ENCODE data around the gene VOPP1.

The VOPP1 gene

DNA sequence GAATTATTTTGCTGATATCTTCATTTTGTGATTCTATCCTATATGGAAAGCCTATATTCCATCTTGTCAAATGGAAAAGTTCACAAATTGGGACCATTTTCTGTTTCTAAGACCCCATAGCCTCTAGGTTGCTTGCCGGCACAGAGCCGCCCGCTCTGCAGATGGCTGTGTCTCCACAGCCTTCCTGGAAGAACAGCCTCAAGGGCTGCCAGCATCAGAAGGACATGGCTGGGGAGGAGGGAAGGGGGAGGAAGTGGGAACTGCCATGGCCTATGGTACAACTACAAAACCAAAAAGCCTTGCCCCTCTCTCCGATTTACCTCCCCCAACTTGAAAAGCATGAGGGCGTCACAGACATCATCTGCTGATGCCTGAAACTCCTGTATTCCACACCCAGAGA, 131.3 kb downstream of the VOPP1 start:
- no peak for DNase-seq (ENCODE audit: low read depth in 1 of 2, low spot score in 1 of 2)
- no peak for TF ChIP-seq JUND (IDR thresholded peaks at IDR 0.05; ENCODE audit: low read depth)
- in situ Hi-C loops (cut with HindIII; ENCODE audit: low pct_unique_long_range_greater_than_20kb, low sequenced_read_pairs), result no loop called here

DNA sequence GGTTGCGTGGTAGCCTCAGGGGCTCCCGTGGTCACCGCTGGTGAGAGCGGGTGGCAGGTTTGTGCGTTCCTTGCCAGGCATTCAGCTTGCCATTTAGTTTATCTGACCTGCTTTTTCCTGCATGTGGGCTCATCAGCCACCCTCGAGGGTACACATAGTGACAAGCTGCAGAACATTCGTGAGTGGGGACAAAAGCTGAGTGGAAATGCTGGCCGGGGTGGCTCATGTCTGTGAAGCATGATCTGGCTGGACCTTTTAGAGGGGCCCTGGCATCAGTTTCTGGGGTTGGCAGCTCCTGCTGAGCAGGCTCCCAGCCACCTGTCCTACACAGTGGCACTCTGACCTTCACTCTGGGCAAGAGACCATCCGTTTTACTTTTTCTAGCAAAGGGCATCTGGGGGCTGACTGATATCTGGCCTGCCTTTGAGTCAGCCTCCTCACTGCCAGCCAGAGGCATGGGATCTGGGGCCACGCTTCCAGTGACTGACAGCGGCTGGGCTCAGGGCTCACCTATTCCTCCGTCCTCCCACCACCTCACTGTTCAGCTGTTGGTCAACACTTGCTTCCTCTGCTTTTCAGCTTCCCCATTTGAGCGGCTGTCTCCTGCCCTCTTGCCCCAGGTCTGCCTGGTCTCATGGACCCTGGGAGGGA, 132.1 kb downstream of the VOPP1 start:
- no peak for TF ChIP-seq JUND (IDR thresholded peaks at IDR 0.05; ENCODE audit: low read depth)
- in situ Hi-C loops (cut with HindIII; ENCODE audit: low pct_unique_long_range_greater_than_20kb, low sequenced_read_pairs), result no loop called here
- no peak for DNase-seq (ENCODE audit: low read depth in 1 of 2, low spot score in 1 of 2)

DNA sequence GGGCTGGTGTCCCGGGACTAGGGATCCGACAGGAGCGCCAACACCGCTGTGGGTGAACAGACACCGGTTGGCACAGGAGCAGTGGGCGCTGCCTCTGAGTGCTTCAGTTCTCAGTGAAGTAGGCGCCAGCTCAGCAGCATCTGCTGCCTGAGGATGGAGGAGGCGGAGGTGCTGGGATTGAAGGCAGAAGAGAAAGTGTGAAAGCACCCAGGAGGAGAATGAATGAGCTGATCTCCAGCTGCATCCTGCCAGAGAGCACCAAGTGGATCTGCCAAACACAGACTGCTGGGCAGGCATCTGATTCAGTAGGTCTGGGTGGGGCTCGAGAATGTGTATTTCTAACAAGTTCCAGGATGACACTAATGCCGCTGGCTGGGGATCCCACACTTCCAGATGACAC, 132.7 kb downstream of the VOPP1 start:
- DNase-seq (ENCODE audit: low read depth in 1 of 2, low spot score in 1 of 2), result no peak
- in situ Hi-C loops (cut with HindIII; ENCODE audit: low pct_unique_long_range_greater_than_20kb, low sequenced_read_pairs), result no loop called here
- no peak for TF ChIP-seq JUND (IDR thresholded peaks at IDR 0.05; ENCODE audit: low read depth)

DNA sequence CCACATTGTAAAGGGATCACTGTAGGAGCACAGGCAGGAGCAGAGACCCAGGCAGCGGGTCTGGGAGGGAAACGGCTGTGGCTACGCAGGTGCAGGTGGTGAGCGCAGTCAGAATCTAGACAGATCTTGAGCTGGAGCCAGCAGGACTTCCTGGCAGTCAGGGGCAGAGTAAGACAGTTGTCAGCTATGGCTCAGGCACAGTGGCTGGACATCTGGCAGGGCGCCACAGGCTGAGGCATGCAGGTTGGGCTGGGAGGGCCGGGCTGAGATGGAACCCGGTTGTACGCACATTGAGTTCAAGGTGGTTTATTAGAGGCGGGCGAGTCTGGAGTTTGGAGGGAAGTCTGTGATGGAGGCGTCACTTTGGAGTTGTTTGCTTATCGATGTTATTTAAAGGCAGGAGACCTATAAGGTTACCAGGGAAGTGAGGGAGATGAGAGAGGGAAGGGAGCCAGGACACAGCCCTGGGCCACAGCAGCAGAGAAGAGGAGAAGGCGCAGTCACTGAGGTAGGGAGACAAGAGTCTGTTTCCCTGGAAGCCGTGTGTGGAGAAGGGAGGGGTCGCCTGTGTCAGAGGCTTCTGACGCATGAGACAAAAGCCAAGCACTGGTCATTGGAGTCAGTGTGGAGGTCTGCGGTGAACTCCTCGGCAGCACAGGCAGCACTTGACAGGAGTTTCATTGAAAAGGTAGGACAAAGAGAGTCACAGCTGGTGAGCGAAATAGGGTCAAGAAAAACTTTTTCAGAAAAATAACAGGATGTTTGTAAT, 133.4 kb downstream of the VOPP1 start:
- in situ Hi-C loops (cut with HindIII; ENCODE audit: low pct_unique_long_range_greater_than_20kb, low sequenced_read_pairs), result no loop called here
- DNase-seq (ENCODE audit: low read depth in 1 of 2, low spot score in 1 of 2), result no peak
- TF ChIP-seq JUND (IDR thresholded peaks at IDR 0.05; ENCODE audit: low read depth), result no peak

DNA sequence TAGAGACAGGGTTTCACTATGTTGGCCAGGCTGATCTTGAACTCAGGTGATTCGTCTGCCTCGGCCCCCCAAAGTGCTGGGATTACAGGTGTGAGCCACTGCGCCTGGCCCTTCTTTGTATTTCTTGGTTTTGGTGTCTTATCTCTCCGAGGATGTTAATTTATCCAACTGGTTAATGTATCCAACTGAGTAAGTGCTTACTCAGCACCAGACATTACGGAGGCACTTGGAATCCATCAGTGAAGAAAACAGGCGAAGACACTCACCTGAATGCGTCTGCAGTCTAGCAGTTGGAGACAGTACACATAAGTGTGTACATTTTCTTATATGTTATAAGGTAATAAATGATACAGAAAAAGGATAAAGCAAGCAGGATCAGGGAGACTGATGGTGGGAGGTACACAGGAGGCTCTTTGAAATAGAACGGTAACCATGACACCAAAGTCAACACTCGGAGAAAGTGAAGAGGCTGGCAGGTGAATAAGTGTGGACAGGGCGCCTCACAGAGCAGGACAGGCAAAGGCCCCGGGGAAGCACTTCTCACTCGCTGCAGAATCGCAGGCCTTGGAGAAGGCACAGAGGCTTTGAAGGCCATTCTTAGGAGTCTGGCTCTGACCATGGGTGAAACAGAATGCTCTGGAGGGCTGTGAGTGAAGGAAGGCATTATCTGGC, 134.1 kb downstream of the VOPP1 start:
- TF ChIP-seq JUND (IDR thresholded peaks at IDR 0.05; ENCODE audit: low read depth), result no peak
- in situ Hi-C loops (cut with HindIII; ENCODE audit: low pct_unique_long_range_greater_than_20kb, low sequenced_read_pairs), result no loop called here
- DNase-seq (ENCODE audit: low read depth in 1 of 2, low spot score in 1 of 2), result no peak

DNA sequence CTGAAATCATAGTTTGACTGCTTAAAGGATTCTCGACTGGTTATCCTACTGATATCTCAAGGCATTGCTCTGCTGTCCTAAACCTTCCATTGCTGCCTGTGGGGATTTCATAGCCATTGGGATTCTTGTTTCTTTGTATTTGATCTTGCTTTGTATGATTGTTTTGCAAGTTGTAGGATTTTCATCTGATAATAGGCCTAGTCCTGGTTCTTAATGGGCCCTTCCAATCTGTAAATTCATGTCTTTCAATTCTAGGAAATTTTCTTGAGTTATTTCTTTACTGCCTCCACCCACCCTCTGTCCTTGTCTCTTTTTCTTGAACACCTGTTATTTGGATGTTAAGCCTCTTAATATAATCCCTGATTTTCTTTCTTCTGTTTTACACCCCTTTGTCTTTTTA, 134.9 kb downstream of the VOPP1 start:
- no peak for DNase-seq (ENCODE audit: low read depth in 1 of 2, low spot score in 1 of 2)
- no peak for TF ChIP-seq JUND (IDR thresholded peaks at IDR 0.05; ENCODE audit: low read depth)
- in situ Hi-C loops (cut with HindIII; ENCODE audit: low pct_unique_long_range_greater_than_20kb, low sequenced_read_pairs), result no loop called here

DNA sequence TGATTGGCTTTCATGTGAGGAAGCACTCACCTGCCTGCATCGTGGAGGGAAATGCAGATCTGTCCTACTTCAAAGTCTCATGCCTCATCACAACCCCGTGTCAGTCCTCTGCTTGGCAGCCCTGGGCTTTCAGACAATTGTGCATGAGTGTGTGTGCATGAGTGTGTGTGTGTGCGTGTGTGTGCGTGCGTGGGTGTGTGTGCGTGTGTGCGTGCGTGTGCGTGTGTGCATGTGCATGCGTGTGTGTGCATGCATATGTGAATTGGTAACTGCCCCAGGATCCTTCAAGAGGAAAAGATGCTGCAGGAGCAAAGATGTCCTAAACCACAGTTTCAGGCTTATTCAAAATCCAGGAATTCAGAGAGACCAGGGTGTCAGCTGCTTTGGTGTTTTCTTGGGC, 135.8 kb downstream of the VOPP1 start:
- TF ChIP-seq JUND (IDR thresholded peaks at IDR 0.05; ENCODE audit: low read depth), result no peak
- DNase-seq (ENCODE audit: low read depth in 1 of 2, low spot score in 1 of 2), result no peak
- in situ Hi-C loops (cut with HindIII; ENCODE audit: low pct_unique_long_range_greater_than_20kb, low sequenced_read_pairs), result no loop called here

DNA sequence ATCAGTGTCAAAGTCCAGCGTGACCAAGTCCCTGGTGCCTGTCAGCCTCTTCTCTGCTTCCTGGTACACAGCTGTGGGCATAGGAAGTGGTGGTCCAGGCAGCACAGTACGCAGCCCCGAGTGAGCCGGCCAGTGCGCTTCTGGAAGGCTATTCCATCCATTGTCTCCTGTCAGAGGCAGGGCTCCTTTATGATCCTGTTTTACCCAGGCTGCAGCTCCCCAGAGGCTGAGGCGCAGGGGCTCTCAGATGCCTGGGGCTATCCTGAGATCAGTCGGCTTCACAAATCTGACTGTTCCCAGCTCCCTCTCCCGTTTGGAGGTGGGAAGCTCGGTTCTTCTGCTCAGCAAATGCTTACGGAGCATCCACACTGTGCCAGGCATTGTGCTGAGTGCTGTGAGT, 136.8 kb downstream of the VOPP1 start:
- in situ Hi-C loops (cut with HindIII; ENCODE audit: low pct_unique_long_range_greater_than_20kb, low sequenced_read_pairs), result no loop called here
- no peak for TF ChIP-seq JUND (IDR thresholded peaks at IDR 0.05; ENCODE audit: low read depth)

DNA sequence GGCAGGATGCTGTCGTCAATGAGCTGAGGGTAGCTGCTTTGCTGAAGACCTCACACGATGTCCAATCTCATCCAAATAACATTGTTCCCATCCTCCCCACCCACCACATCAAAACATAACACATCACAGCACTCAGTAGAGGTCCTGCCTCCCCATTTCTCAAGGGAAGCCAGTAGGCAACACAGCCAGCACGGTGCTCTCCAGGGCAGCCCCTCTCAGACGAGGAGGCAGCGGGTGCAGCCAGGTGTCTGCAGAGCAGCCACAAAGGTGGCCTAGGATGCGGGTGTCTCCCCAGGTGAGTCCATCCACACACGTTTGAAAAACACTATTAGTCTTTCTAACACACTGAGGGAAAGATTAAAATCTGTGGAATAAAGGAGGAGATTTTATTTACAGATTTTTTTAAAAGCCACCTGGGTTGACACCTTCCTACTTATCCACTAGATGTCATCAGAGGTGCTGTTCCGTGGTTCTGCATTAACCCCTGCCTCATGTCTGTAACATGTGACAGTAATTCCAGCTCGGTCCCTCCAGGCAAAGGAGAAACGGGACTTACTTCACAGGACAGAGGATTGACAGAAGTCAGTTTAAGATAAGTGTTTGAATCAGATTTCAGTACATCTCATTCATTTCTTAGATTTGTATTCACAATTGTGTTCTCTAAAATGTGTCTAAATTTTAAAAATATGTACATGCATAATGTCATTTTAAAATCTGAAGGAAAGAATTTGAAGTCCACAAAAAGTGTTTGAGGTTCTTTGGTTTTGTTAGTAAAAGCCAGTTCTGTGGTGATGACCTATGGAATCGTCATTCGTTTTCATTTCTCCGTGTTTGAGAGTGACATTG, 139.1 kb downstream of the VOPP1 start:
- no peak for TF ChIP-seq JUND (IDR thresholded peaks at IDR 0.05; ENCODE audit: low read depth)
- in situ Hi-C loops (cut with HindIII; ENCODE audit: low pct_unique_long_range_greater_than_20kb, low sequenced_read_pairs), result no loop called here
- DNase-seq (ENCODE audit: low read depth in 1 of 2, low spot score in 1 of 2), result peak; percentile 82 to 86

More for the DNA sequence above, 136.8 kb downstream of the VOPP1 start:
- no peak for DNase-seq (ENCODE audit: low read depth in 1 of 2, low spot score in 1 of 2)

DNA sequence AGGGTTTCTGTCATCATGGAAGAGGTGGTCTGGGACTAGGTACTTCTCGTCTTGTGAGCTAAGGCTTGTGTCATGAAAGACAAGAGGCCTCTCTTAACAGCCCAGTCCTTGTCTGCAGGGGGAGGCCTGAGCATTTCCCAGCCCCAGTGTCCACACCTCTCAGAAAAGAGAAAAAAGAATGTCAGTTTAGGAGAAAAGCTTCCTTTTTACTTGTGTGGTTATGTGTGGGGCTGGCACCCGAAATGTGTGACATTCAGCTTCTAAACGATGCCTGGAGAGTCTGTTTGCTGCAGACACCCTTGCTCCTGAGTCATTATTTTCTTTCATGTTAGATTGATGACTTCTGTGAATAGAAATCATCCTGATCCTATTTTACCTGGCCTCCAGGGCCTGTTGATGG, 139.8 kb downstream of the VOPP1 start:
- DNase-seq (ENCODE audit: low read depth in 1 of 2, low spot score in 1 of 2), result no peak
- in situ Hi-C loops (cut with HindIII; ENCODE audit: low pct_unique_long_range_greater_than_20kb, low sequenced_read_pairs), result no loop called here
- no peak for TF ChIP-seq JUND (IDR thresholded peaks at IDR 0.05; ENCODE audit: low read depth)

DNA sequence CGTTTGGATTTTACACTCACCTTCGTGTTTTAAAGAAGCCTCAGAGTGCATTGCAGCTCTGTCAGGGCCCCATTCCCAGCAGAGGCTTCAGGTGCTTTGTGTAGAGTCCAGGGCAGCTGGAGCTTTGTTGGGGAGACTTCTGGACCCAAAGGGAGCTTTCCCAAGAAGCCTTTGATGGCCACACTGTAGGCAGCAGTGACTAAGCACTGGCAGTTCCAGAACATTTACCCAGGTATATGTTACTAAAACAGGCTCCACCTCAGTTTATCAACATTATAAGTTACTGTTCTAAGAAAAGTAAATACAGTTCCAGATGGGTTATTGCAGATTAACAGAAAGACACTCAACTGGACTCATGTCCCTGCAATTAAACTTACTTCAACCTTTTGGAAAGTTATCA, 140.4 kb downstream of the VOPP1 start:
- no peak for DNase-seq (ENCODE audit: low read depth in 1 of 2, low spot score in 1 of 2)
- in situ Hi-C loops (cut with HindIII; ENCODE audit: low pct_unique_long_range_greater_than_20kb, low sequenced_read_pairs), result no loop called here
- no peak for TF ChIP-seq JUND (IDR thresholded peaks at IDR 0.05; ENCODE audit: low read depth)

DNA sequence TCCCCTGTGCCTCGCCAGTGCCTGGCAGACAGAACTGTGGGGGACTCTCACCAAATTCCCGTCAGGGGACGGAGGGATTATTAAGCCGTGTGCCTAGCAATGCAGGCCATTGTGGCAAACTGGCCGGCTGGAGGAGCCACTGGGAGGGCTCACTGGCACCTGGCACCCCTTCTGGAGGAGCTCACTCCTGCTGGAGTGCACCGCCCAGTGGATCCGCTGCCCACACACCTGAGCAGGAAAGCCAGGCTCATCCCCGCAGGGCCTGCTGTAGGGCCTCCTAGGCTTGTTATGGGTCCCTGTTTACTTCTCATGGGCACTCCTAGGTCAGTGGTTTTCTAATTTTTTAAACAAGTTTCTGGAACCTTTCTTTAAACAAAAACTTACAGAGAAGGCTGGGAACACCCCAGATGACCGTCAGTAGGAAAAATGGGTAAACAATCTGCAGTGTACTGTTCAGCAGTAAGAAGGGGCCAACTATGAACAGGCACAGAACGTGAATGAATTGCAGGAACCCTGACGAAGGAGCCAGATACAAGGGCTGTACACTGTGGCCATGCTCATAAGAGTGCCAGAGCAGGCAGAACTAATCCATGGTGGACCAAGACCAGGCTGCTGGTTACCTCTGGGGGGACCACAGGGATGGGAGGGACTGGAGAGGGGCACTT, 142.3 kb downstream of the VOPP1 start:
- TF ChIP-seq JUND (IDR thresholded peaks at IDR 0.05; ENCODE audit: low read depth), result no peak
- in situ Hi-C loops (cut with HindIII; ENCODE audit: low pct_unique_long_range_greater_than_20kb, low sequenced_read_pairs), result no loop called here
- no peak for DNase-seq (ENCODE audit: low read depth in 1 of 2, low spot score in 1 of 2)

Data from T47D (cell line).